Measurements from ENCODE around the gene TGM3. TPM values are rescaled to one million over a fixed set of nuclear protein-coding genes. Genes with fewer than 3 reads are reported as not detected.

TGM3 gene
- total RNA-seq, 1 experiment from 2014 or later: not detected

- POLR2A ChIA-PET: no interaction called here
Measured at GRCh38 chr20:2337142-2337541, 41.3 kb downstream of the TGM3 start.

GRCh38 chr20:2338411-2339066 lies 42.7 kb downstream of the TGM3 start:
- POLR2A ChIA-PET: interaction anchor here (0.7 to 1.2 kb wide), 2 partner anchors 41 to 100 kb away, joined by 3 read pairs; no protein-coding TSS in a partner anchor
- Mint-ChIP-seq H3K9me3 (ENCODE audit: unreplicated experiment) (peaks cover 10% of the 10 kb centered on the region), H3K36me3 (ENCODE audit: insufficient read depth, unreplicated experiment) (peaks cover 5% of the 10 kb centered on the region), H3K4me1 (ENCODE audit: insufficient read depth, unreplicated experiment) (peaks cover 6% of the 10 kb centered on the region), H3K27ac (ENCODE audit: low read depth, unreplicated experiment) (no peak overlapping the region), H3K4me3 (ENCODE audit: unreplicated experiment) (no peak overlapping the region), H3K27me3 (ENCODE audit: insufficient read depth, unreplicated experiment) (peaks cover 10% of the 10 kb centered on the region)
- intact Hi-C loops (cut with micrococcal nuclease): no loop called here
- BruUV-seq (replicated peaks): no TSS peak
- CTCF ChIA-PET: interaction anchor here (0.7 to 1.2 kb wide), 4 partner anchors 30 to 102 kb away, joined by 3 to 6 read pairs (median 4); no protein-coding TSS in a partner anchor
- TF ChIP-seq CTCF (IDR thresholded peaks at IDR 0.05; ENCODE audit: unreplicated experiment): no peak
- DNase-seq (ENCODE audit: unreplicated experiment): no peak

More at GRCh38 chr20:2337142-2337541, 41.3 kb downstream of the TGM3 start:
- intact Hi-C loops (cut with micrococcal nuclease): no loop called here
- no peak for TF ChIP-seq CTCF (IDR thresholded peaks at IDR 0.05; ENCODE audit: unreplicated experiment)
- H3K4me3 Mint-ChIP-seq (ENCODE audit: unreplicated experiment): no peak overlapping the region
- no peak for DNase-seq (ENCODE audit: unreplicated experiment)
- peaks cover 5% of the 10 kb centered on the region for H3K36me3 Mint-ChIP-seq (ENCODE audit: insufficient read depth, unreplicated experiment)
- peaks cover 6% of the 10 kb centered on the region for H3K9me3 Mint-ChIP-seq (ENCODE audit: unreplicated experiment)
- peaks cover 12% of the 10 kb centered on the region for H3K27me3 Mint-ChIP-seq (ENCODE audit: insufficient read depth, unreplicated experiment)
- BruUV-seq (replicated peaks): no TSS peak
- CTCF ChIA-PET: interaction anchor here (0.7 kb wide), 1 partner anchor 63 kb away, joined by 3 read pairs; no protein-coding TSS in a partner anchor
- H3K4me1 Mint-ChIP-seq (ENCODE audit: insufficient read depth, unreplicated experiment): peaks cover 6% of the 10 kb centered on the region
- peak overlapping the region; percentile 59 for H3K27ac Mint-ChIP-seq (ENCODE audit: low read depth, unreplicated experiment)

- no peak for TF ChIP-seq CTCF (IDR thresholded peaks at IDR 0.05; ENCODE audit: unreplicated experiment)
- ChIA-PET CTCF (interaction anchor here (0.7 to 2.6 kb wide), 2 partner anchors 64 to 103 kb away, joined by 3 to 10 read pairs; no protein-coding TSS in a partner anchor), POLR2A (interaction anchor here (0.6 kb wide), 1 partner anchor 56 kb away, joined by 5 read pairs; no protein-coding TSS in a partner anchor)
- intact Hi-C loops (cut with micrococcal nuclease): loop anchor here (10.0 kb wide), 1 partner anchor 105 kb away; no protein-coding TSS in a partner anchor
- H3K4me3 Mint-ChIP-seq (ENCODE audit: unreplicated experiment): no peak overlapping the region
- peaks cover 6% of the 10 kb centered on the region for H3K4me1 Mint-ChIP-seq (ENCODE audit: insufficient read depth, unreplicated experiment)
- H3K27me3 Mint-ChIP-seq (ENCODE audit: insufficient read depth, unreplicated experiment): no peaks in the 10 kb centered on the region
- DNase-seq (ENCODE audit: unreplicated experiment): no peak
- no peaks in the 10 kb centered on the region for H3K36me3 Mint-ChIP-seq (ENCODE audit: insufficient read depth, unreplicated experiment)
- no peak overlapping the region for H3K27ac Mint-ChIP-seq (ENCODE audit: low read depth, unreplicated experiment)
- BruUV-seq (replicated peaks): no TSS peak
- H3K9me3 Mint-ChIP-seq (ENCODE audit: unreplicated experiment): peaks cover 11% of the 10 kb centered on the region
Measured at GRCh38 chr20:2340136-2340535, 44.3 kb downstream of the TGM3 start.

GRCh38 chr20:2340823-2341222 lies 45.0 kb downstream of the TGM3 start:
- CTCF ChIA-PET: interaction anchor here (0.6 to 2.6 kb wide), 5 partner anchors 104 to 1312 kb away, joined by 3 to 10 read pairs (median 5); no protein-coding TSS in a partner anchor
- no peak overlapping the region for H3K27ac Mint-ChIP-seq (ENCODE audit: low read depth, unreplicated experiment)

More at GRCh38 chr20:2340823-2341222, 45.0 kb downstream of the TGM3 start:
- no peaks in the 10 kb centered on the region for H3K36me3 Mint-ChIP-seq (ENCODE audit: insufficient read depth, unreplicated experiment)
- DNase-seq (ENCODE audit: unreplicated experiment): no peak
- POLR2A ChIA-PET: no interaction called here
- no peak overlapping the region for H3K4me3 Mint-ChIP-seq (ENCODE audit: unreplicated experiment)
- intact Hi-C loops (cut with micrococcal nuclease): loop anchor here (10.0 kb wide), 1 partner anchor 106 kb away; no protein-coding TSS in a partner anchor
- H3K4me1 Mint-ChIP-seq (ENCODE audit: insufficient read depth, unreplicated experiment): peaks cover 6% of the 10 kb centered on the region
- no peak for TF ChIP-seq CTCF (IDR thresholded peaks at IDR 0.05; ENCODE audit: unreplicated experiment)
- H3K27me3 Mint-ChIP-seq (ENCODE audit: insufficient read depth, unreplicated experiment): no peaks in the 10 kb centered on the region
- peaks cover 11% of the 10 kb centered on the region for H3K9me3 Mint-ChIP-seq (ENCODE audit: unreplicated experiment)
- BruUV-seq (replicated peaks): no TSS peak
